ENCODE measurements around the gene C11orf65.

Gene C11orf65

DNA sequence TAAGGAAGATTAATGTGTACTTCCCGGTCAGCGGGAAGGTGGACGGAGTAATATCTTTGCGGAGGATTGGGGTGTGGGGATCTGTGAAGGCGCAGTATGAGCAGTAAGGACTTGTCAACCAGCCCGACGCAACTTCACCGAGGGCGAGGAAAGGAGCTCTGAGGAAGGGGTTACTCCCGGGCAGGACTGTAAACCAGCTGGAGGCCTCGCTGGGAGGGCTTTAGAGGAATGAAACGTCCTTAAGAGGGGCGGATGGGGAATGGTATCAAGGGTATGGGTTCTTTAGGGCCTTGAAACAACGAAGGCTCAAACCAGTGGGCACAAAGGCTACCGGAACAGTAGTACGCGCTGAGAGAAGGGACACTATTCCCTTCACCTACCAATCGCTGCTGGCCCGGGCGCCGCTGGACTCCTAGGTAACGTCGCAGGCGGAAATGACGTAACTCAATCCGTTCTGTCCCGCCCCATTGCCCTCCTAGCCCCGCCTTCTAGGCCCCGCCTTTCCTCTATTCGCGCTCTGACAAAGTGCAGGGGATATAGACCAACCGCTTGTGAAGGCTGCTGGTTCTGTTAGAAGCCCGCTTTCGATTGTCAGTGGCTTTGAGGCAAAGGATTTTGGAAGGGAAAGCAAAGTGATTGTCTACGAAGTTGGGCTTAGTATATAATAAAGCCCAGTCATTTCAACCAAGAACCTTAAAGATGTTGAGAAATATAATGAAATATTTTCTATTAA, at the start of gene C11orf65:
Gene C11orf65, minus strand, starts transcription at position 439 of the 733 bp plus-strand sequence. CDS start 5,970 bp downstream, outside the sequence.
- no peaks in the 10 kb centered on the region for H3K9me3 ChIP-seq (ENCODE audit: low read depth, low read length)
- H3K27ac ChIP-seq = peak within 1 kb of the TSS; percentile 87
- TF ChIP-seq FOXP2 (optimal IDR thresholded peaks at IDR 0.05; ENCODE audit: control extremely low read depth, extremely low read length, insufficient read depth) (no peak), POLR2AphosphoS5 (IDR thresholded peaks at IDR 0.05; ENCODE audit: borderline replicate concordance, low read depth, low read length) (peak; percentile 85), EZH2 (IDR thresholded peaks at IDR 0.05) (no peak)
- H3K36me3 ChIP-seq (ENCODE audit: insufficient read depth, low read length) = no peaks in the 10 kb centered on the region
- DNase-seq (ENCODE audit: low read depth, low spot score) = peak; percentile 82
- H3K9ac ChIP-seq (ENCODE audit: insufficient read length) = peak within 1 kb of the TSS; percentile 84
- peak within 1 kb of the TSS; percentile 78 for H3K4me3 ChIP-seq

DNA sequence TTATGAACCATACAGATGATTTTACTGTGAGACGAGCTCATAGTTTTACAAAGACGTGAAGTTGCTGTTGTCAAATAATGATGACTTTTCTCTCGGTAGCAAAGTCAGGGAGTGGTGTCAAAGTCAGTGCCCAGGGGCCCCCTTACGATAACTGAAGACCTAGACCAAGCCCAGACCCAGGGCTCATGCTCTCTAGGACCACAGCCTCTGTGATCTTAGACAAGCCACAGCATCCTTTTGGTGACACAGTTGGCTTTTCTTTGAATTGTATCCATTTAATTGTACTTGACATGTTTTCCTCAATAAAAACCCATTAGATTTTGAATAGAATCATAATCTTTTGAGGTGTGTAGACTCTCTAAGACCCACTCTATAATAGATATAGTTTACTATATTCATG, 48.8 kb upstream of the C11orf65 start:
- Histone ChIP-seq H3K27ac (no peak overlapping the region), H3K9me3 (ENCODE audit: low read depth, low read length) (no peaks in the 10 kb centered on the region), H3K9ac (ENCODE audit: insufficient read length) (no peak overlapping the region), H3K36me3 (ENCODE audit: insufficient read depth, low read length) (no peaks in the 10 kb centered on the region; the same call in 1 of the 2 replicates), H3K4me3 (no peak overlapping the region)
- TF ChIP-seq EZH2 (IDR thresholded peaks at IDR 0.05) = no peak
- no peak for TF ChIP-seq POLR2AphosphoS5 (IDR thresholded peaks at IDR 0.05; ENCODE audit: borderline replicate concordance, low read depth, low read length)
- TF ChIP-seq FOXP2 (optimal IDR thresholded peaks at IDR 0.05; ENCODE audit: control extremely low read depth, extremely low read length, insufficient read depth) = no peak
- DNase-seq (ENCODE audit: low read depth, low spot score) = no peak

DNA sequence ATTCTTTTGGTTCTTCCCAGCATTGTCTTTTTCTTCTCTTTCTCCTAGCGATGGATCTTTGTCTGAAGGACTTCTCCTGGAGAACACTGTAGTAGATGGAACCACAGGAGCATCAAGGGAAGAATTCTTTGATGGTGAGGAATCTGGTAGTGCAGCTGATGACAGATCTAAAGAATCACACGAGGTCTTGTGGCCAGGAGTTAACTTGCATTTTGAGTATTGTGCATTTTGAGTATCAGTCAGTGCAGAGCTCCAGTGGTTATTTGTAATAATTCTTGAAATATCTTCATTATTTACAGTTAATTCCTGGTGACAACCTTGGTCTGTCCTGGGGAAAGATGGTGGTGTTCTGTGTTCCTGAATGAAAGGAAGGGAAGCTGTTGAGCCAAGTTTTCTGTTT, 45.4 kb upstream of the C11orf65 start:
- Histone ChIP-seq H3K9me3 (ENCODE audit: low read depth, low read length) (no peaks in the 10 kb centered on the region), H3K36me3 (ENCODE audit: insufficient read depth, low read length) (no peaks in the 10 kb centered on the region; the same call in 1 of the 2 replicates), H3K4me3 (no peak overlapping the region), H3K9ac (ENCODE audit: insufficient read length) (no peak overlapping the region), H3K27ac (no peak overlapping the region)
- no peak for TF ChIP-seq EZH2 (IDR thresholded peaks at IDR 0.05)
- no peak for TF ChIP-seq POLR2AphosphoS5 (IDR thresholded peaks at IDR 0.05; ENCODE audit: borderline replicate concordance, low read depth, low read length)
- TF ChIP-seq FOXP2 (optimal IDR thresholded peaks at IDR 0.05; ENCODE audit: control extremely low read depth, extremely low read length, insufficient read depth) = no peak
- no peak for DNase-seq (ENCODE audit: low read depth, low spot score)

GRCh38 chr11:108511851-108512474, 44.6 kb upstream of the C11orf65 start:
- DNase-seq (ENCODE audit: low read depth, low spot score) = no peak
- H3K4me3 ChIP-seq = no peak overlapping the region
- no peak for TF ChIP-seq POLR2AphosphoS5 (IDR thresholded peaks at IDR 0.05; ENCODE audit: borderline replicate concordance, low read depth, low read length)
- no peak for TF ChIP-seq EZH2 (IDR thresholded peaks at IDR 0.05)
- no peak for TF ChIP-seq FOXP2 (optimal IDR thresholded peaks at IDR 0.05; ENCODE audit: control extremely low read depth, extremely low read length, insufficient read depth)

GRCh38 chr11:108508653-108509593, 41.6 kb upstream of the C11orf65 start:
- H3K27ac ChIP-seq = 0 out of 2 replicates have a peak overlapping the region, but pooled peaks have one; percentile 42
- H3K9me3 ChIP-seq (ENCODE audit: low read depth, low read length) = no peaks in the 10 kb centered on the region
- no peak for DNase-seq (ENCODE audit: low read depth, low spot score)
- no peak for TF ChIP-seq POLR2AphosphoS5 (IDR thresholded peaks at IDR 0.05; ENCODE audit: borderline replicate concordance, low read depth, low read length)
- TF ChIP-seq EZH2 (IDR thresholded peaks at IDR 0.05) = no peak
- TF ChIP-seq FOXP2 (optimal IDR thresholded peaks at IDR 0.05; ENCODE audit: control extremely low read depth, extremely low read length, insufficient read depth) = no peak
- no peak overlapping the region for H3K9ac ChIP-seq (ENCODE audit: insufficient read length)
- no peak overlapping the region for H3K4me3 ChIP-seq
- no peaks in the 10 kb centered on the region for H3K36me3 ChIP-seq (ENCODE audit: insufficient read depth, low read length)

More at GRCh38 chr11:108511851-108512474, 44.6 kb upstream of the C11orf65 start:
- Histone ChIP-seq H3K36me3 (ENCODE audit: insufficient read depth, low read length) (no peaks in the 10 kb centered on the region; the same call in 1 of the 2 replicates), H3K9me3 (ENCODE audit: low read depth, low read length) (no peaks in the 10 kb centered on the region), H3K27ac (no peak overlapping the region), H3K9ac (ENCODE audit: insufficient read length) (no peak overlapping the region)

DNA sequence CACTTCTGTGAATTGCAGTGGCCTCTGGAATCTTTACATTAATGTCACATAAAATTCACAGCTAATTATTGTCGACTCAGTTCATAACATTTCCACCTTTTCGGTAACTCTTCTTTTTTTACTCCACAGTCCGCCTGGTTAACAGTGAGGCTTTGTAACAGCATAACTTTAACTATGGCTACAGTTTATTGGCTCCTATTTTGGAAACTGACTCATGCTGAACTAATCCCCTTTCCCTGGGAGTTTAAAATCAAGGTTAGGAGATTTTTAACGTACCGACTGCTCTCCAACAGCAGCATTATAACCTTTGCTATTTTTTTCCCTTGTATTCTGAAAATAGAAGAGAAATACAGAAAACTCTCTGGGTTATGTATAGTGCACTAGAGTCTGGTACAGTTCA, 34.1 kb upstream of the C11orf65 start:
- DNase-seq (ENCODE audit: low read depth, low spot score) = no peak
- no peak overlapping the region for H3K4me3 ChIP-seq
- no peaks in the 10 kb centered on the region for H3K36me3 ChIP-seq (ENCODE audit: insufficient read depth, low read length)
- no peaks in the 10 kb centered on the region for H3K9me3 ChIP-seq (ENCODE audit: low read depth, low read length)
- TF ChIP-seq POLR2AphosphoS5 (IDR thresholded peaks at IDR 0.05; ENCODE audit: borderline replicate concordance, low read depth, low read length) (no peak), FOXP2 (optimal IDR thresholded peaks at IDR 0.05; ENCODE audit: control extremely low read depth, extremely low read length, insufficient read depth) (no peak), EZH2 (IDR thresholded peaks at IDR 0.05) (no peak)
- no peak overlapping the region for H3K9ac ChIP-seq (ENCODE audit: insufficient read length)
- no peak overlapping the region for H3K27ac ChIP-seq

DNA sequence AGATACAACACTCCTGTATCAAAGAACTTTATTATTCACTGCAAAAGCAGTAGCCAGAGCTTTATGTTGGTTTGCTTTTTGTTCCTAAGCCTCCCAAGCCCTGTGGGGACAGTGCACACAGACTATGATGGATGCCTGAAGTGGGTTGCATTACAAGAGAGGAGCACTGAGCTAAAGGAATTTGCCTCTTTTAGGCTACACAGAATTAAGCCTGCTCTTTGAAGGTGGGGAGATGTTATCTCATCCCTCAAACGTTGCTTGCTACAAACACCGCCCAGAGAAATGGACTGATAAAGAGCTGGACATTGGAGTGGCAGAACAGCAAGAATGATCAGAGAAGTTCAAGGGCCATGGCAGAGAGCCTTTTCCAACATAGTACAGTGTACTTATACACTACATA, 33.4 kb upstream of the C11orf65 start:
- Histone ChIP-seq H3K36me3 (ENCODE audit: insufficient read depth, low read length) (no peaks in the 10 kb centered on the region), H3K9me3 (ENCODE audit: low read depth, low read length) (no peaks in the 10 kb centered on the region), H3K27ac (no peak overlapping the region), H3K9ac (ENCODE audit: insufficient read length) (no peak overlapping the region), H3K4me3 (no peak overlapping the region)
- TF ChIP-seq POLR2AphosphoS5 (IDR thresholded peaks at IDR 0.05; ENCODE audit: borderline replicate concordance, low read depth, low read length) = no peak
- TF ChIP-seq EZH2 (IDR thresholded peaks at IDR 0.05) = no peak
- TF ChIP-seq FOXP2 (optimal IDR thresholded peaks at IDR 0.05; ENCODE audit: control extremely low read depth, extremely low read length, insufficient read depth) = no peak
- no peak for DNase-seq (ENCODE audit: low read depth, low spot score)

Data from SK-N-MC (cell line).